ENCODE results near the gene CAMSAP1. TPM values are rescaled to one million over a fixed set of nuclear protein-coding genes. Genes with fewer than 3 reads are reported as not detected.

Gene CAMSAP1
- polyA plus RNA-seq, 3 donors: 0.71 to 9.0 (median 0.75) TPM

GRCh38 chr9:135903786-135904520, 3.4 kb downstream of the CAMSAP1 start:
- no peak overlapping the region for H3K27ac ChIP-seq (ENCODE audit: low read depth in 1 of 2, low read length in 2 of 2)
- no peaks in the 10 kb centered on the region for H3K9me3 Mint-ChIP-seq
- H3K4me3 ChIP-seq (replicated peaks in 1 of 3; ENCODE audit: low read depth in 2 of 3, low read length in 3 of 3): no peak overlapping the region
- no peak overlapping the region for H3K4me3 Mint-ChIP-seq
- peaks cover 43% of the 10 kb centered on the region for H3K4me1 Mint-ChIP-seq
- H3K27me3 Mint-ChIP-seq (ENCODE audit: low read depth in 3 of 3): peaks cover 0 to 2% (median 0%) of the 10 kb centered on the region in 3 donors
- no peak overlapping the region for H3K4me2 ChIP-seq (replicated peaks; ENCODE audit: extremely low read depth, low read length, poor library complexity, severe bottlenecking)
- H3K79me2 ChIP-seq (ENCODE audit: insufficient read depth, low read length): peaks cover 81% of the 10 kb centered on the region
- peaks cover 24 to 26% of the 10 kb centered on the region in 2 donors for H3K36me3 Mint-ChIP-seq
- peaks cover 80% of the 10 kb centered on the region for H4K20me1 ChIP-seq (ENCODE audit: insufficient read depth, low read length)
- peaks cover 33 to 47% of the 10 kb centered on the region in 2 donors for H3K4me1 ChIP-seq (ENCODE audit: control insufficient read depth in 1 of 2, insufficient read depth in 2 of 2, low read length in 2 of 2)
- H3K9ac ChIP-seq (ENCODE audit: insufficient read depth, low read length, poor library complexity, severe bottlenecking): no peak overlapping the region
- DNase-seq: no peak
- no peak for TF ChIP-seq CTCF (IDR thresholded peaks at IDR 0.05)
- H3K9me3 ChIP-seq (replicated peaks in 1 of 2; ENCODE audit: control insufficient read depth in 1 of 2, insufficient read depth in 1 of 2, low read length in 2 of 2): no peaks in the 10 kb centered on the region
- no peaks in the 10 kb centered on the region for H3K36me3 ChIP-seq (replicated peaks in 1 of 2; ENCODE audit: control insufficient read depth in 1 of 2, insufficient read depth in 2 of 2, low read length in 2 of 2)
- WGBS (ENCODE audit: insufficient coverage): 97% methylated on average over 15 of the region's 16 CpGs
- H2AFZ ChIP-seq (ENCODE audit: insufficient read depth, low read depth, low read length, poor library complexity, severe bottlenecking): no peak overlapping the region
- no peaks in the 10 kb centered on the region for H3K27me3 ChIP-seq (ENCODE audit: control insufficient read depth in 2 of 2, insufficient read depth in 2 of 2, low read length in 2 of 2)
- H3K27ac Mint-ChIP-seq: peak overlapping the region in 3 of 7 donors; percentile 63 to 92 (median 80)
- intact Hi-C loops (cut with micrococcal nuclease): loop anchor here (2.0 to 10.0 kb wide), 2 partner anchors 17 to 341 kb away; partner anchors contain the start of gene QSOX2 (in 1 of the 2)

GRCh38 chr9:135903358-135903656, 4.0 kb downstream of the CAMSAP1 start:
- H3K27me3 Mint-ChIP-seq (ENCODE audit: low read depth in 3 of 3): peaks cover 0 to under 1% (median 0%) of the 10 kb centered on the region in 3 donors
- Histone ChIP-seq H3K36me3 (replicated peaks in 1 of 2; ENCODE audit: control insufficient read depth in 1 of 2, insufficient read depth in 2 of 2, low read length in 2 of 2) (no peaks in the 10 kb centered on the region), H3K9ac (ENCODE audit: insufficient read depth, low read length, poor library complexity, severe bottlenecking) (no peak overlapping the region), H2AFZ (ENCODE audit: insufficient read depth, low read depth, low read length, poor library complexity, severe bottlenecking) (no peak overlapping the region), H3K4me1 (ENCODE audit: control insufficient read depth in 1 of 2, insufficient read depth in 2 of 2, low read length in 2 of 2) (peaks cover 28 to 42% of the 10 kb centered on the region in 2 donors), H3K4me2 (replicated peaks; ENCODE audit: extremely low read depth, low read length, poor library complexity, severe bottlenecking) (no peak overlapping the region), H3K27ac (ENCODE audit: low read depth in 1 of 2, low read length in 2 of 2) (no peak overlapping the region), H3K27me3 (ENCODE audit: control insufficient read depth in 2 of 2, insufficient read depth in 2 of 2, low read length in 2 of 2) (no peaks in the 10 kb centered on the region), H3K79me2 (ENCODE audit: insufficient read depth, low read length) (peaks cover 82% of the 10 kb centered on the region), H3K9me3 (replicated peaks in 1 of 2; ENCODE audit: control insufficient read depth in 1 of 2, insufficient read depth in 1 of 2, low read length in 2 of 2) (no peaks in the 10 kb centered on the region), H4K20me1 (ENCODE audit: insufficient read depth, low read length) (peaks cover 79% of the 10 kb centered on the region), H3K4me3 (replicated peaks in 1 of 3; ENCODE audit: low read depth in 2 of 3, low read length in 3 of 3) (no peak overlapping the region)
- no CpG with 5 or more reads among the region's 3 CpGs for WGBS (ENCODE audit: insufficient coverage)
- no peak for TF ChIP-seq CTCF (IDR thresholded peaks at IDR 0.05)
- peaks cover 25 to 26% of the 10 kb centered on the region in 2 donors for H3K36me3 Mint-ChIP-seq
- H3K4me1 Mint-ChIP-seq: peaks cover 40% of the 10 kb centered on the region
- intact Hi-C loops (cut with micrococcal nuclease): loop anchor here in 1 of 2 donors (10.0 kb wide), 1 partner anchor 341 kb away; the partner anchor contains the start of gene QSOX2
- H3K4me3 Mint-ChIP-seq: no peak overlapping the region
- H3K27ac Mint-ChIP-seq: peak overlapping the region in 1 of 7 donors; percentile 36
- no peaks in the 10 kb centered on the region for H3K9me3 Mint-ChIP-seq
- no peak for DNase-seq

Data from CD14-positive monocyte (primary cell).